ENCODE results near the gene ITGB4. TPM values are rescaled to one million over a fixed set of nuclear protein-coding genes. Genes with fewer than 3 reads are reported as not detected.
"Not testable (repeated sequence)": the region's sequence is repeated elsewhere in the genome, so short reads cannot be mapped to it uniquely, and the experiment has no call there.

ITGB4 gene
- total RNA-seq, 1 donor, result 0.10 TPM

- peaks cover 37% of the 10 kb centered on the region for H3K4me1 ChIP-seq (ENCODE audit: insufficient read depth, low read length)
- H3K9me3 ChIP-seq (ENCODE audit: low read depth, low read length), result no peaks in the 10 kb centered on the region
- H3K27me3 ChIP-seq (ENCODE audit: insufficient read depth, low read length), result no peaks in the 10 kb centered on the region
- peak overlapping the region; percentile 99 for H3K4me3 ChIP-seq (ENCODE audit: low read length)
Observed at GRCh38 chr17:75777296-75777922, 56.1 kb downstream of the ITGB4 start.

DNA sequence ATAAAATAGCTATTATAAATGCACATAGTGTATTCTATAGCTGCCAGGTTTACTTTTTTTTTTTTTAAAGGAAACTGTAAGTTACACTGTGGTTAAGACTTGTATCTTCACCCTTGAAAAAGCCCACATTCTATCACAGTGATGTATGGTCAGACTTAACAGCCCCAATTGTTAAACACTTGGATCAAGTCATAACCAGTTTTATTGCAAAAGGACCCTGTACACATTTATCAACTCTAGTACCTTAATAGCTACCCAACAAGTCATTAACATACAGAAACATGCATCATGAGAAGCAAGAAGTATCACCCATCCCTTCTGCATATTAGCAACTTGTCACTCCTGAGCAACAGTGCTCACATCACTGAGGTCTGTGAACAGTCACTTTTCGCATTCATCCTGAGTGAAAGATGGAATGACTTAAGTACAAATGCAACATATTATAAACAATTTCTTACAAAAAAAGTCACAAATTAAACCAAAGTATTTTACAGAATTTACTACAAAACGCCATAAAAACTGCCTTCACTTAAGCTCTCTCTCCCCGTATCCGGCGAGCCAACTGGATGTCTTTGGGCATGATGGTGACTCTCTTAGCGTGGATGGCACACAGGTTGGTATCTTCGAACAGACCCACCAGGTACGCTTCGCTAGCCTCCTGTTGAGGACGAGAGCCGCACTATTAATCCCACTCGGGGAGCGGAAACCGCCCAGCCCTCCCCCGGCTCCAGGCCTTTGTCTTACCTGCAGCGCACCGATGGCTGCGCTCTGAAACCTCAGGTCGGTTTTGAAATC, 57.0 kb downstream of the ITGB4 start:
- H3K27me3 ChIP-seq (ENCODE audit: insufficient read depth, low read length), result not testable (repeated sequence)

DNA sequence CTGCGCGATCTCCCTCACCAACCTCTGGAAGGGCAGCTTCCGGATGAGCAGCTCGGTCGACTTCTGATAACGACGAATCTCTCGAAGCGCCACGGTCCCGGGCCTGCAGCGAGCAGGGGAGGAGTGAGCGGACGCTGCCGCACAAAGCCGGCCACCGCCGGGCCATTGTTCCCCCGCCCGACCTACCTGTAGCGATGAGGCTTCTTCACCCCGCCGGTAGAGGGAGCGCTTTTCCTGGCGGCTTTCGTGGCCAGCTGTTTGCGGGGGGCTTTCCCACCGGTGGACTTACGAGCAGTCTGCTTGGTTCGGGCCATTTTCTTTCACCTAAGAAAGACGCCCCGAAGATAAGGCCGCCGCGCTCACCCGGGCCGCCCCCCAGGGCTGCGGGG, 57.6 kb downstream of the ITGB4 start:
- H3K27me3 ChIP-seq (ENCODE audit: insufficient read depth, low read length), result no peaks in the 10 kb centered on the region
- no peaks in the 10 kb centered on the region for H3K9me3 ChIP-seq (ENCODE audit: low read depth, low read length)
- peak overlapping the region; percentile 99 for H3K4me3 ChIP-seq (ENCODE audit: low read length)
- H3K4me1 ChIP-seq (ENCODE audit: insufficient read depth, low read length), result peaks cover 47% of the 10 kb centered on the region

More for the DNA sequence above, 57.0 kb downstream of the ITGB4 start:
- H3K4me1 ChIP-seq (ENCODE audit: insufficient read depth, low read length), result peaks cover 42% of the 10 kb centered on the region
- H3K4me3 ChIP-seq (ENCODE audit: low read length), result peak overlapping the region; percentile 99
- not testable (repeated sequence) for H3K9me3 ChIP-seq (ENCODE audit: low read depth, low read length)

DNA sequence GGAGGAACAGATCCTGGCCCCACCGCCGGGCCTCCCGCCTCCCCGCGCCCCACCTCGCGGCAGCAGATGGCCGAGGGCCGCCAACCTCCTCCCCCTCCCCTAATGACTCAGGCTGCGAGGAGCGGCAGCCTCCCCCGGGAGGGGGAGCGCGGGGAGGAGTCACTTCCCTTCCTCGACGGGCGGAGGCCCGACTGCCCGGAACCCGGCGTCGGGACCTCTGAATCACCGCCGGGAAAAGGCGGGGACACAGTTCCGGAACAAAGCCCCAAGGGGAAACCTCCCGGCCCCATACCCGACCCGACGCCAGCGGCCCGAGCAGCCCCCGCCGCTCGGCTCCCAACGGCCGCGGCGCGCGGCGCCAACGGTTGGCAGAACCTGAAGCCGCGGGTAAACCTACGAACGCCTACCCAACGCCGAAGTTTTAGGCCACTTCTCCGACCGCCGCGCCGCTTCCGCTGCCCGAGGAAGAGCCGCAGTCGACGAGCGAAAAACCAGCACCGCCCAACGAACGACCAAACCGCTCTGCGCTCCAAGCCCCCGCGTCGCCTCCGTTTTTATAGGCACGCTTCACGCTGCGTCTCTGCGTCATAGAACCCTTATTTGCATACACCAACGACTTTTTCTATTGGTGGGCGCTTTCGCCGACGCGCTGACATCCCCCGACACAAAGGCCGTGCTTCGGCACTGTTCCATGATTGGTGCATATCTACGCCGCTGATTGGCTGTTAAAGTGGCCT, 58.2 kb downstream of the ITGB4 start:
- no peaks in the 10 kb centered on the region for H3K9me3 ChIP-seq (ENCODE audit: low read depth, low read length)
- H3K27me3 ChIP-seq (ENCODE audit: insufficient read depth, low read length), result no peaks in the 10 kb centered on the region
- H3K4me3 ChIP-seq (ENCODE audit: low read length), result peak overlapping the region; percentile 99
- H3K4me1 ChIP-seq (ENCODE audit: insufficient read depth, low read length), result peaks cover 53% of the 10 kb centered on the region

DNA sequence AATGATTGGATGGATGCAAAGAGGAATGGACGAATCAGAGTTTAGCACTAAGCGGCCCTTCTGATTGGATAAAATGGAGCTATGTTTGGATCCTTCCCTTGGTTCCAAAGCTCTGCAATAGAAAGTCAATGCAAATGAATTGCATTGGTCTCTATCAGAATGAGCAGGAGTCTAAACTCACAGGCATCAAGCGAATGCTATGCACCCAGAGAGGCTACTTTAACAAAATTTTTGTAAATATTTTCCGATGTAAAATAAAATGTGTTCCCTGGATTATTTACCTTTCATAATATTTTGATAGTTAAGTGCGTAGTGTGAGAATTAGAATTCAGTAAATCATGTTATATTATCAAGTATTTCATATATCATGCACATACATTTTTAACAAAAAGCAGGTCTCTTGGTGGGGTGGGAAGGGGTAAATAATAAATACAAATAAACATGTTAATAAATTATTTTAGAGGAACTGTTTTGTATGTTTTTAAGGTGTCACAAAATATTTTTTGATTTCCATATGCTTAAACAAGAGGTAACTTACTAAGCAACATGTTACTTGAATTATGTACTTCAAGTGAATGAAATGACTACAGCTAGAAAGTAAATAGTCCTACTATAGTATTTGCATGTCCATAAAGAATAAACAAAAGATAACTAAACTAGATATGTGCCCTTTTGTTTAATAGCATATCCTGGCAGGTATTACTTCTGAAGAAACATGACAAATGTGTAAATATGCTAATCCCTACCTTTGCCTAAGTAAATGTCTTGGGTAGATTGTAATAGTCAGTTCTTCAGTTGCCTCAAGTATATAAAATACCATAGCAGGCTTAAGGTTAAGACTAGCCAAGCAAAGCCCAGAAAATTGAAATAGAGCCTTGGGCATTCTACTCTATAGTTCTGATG, 59.0 kb downstream of the ITGB4 start:
- Histone ChIP-seq H3K27me3 (ENCODE audit: insufficient read depth, low read length) (no peaks in the 10 kb centered on the region), H3K4me3 (ENCODE audit: low read length) (no peak overlapping the region), H3K9me3 (ENCODE audit: low read depth, low read length) (no peaks in the 10 kb centered on the region), H3K4me1 (ENCODE audit: insufficient read depth, low read length) (peaks cover 55% of the 10 kb centered on the region)

- H3K9me3 ChIP-seq (ENCODE audit: low read depth, low read length), result no peaks in the 10 kb centered on the region
- H3K4me1 ChIP-seq (ENCODE audit: insufficient read depth, low read length), result peaks cover 55% of the 10 kb centered on the region
- H3K27me3 ChIP-seq (ENCODE audit: insufficient read depth, low read length), result no peaks in the 10 kb centered on the region
- no peak overlapping the region for H3K4me3 ChIP-seq (ENCODE audit: low read length)
Observed at GRCh38 chr17:75783069-75783783, 62.0 kb downstream of the ITGB4 start.

GRCh38 chr17:75783803-75784472, 62.7 kb downstream of the ITGB4 start:
- H3K9me3 ChIP-seq (ENCODE audit: low read depth, low read length), result no peaks in the 10 kb centered on the region
- H3K4me3 ChIP-seq (ENCODE audit: low read length), result peak overlapping the region; percentile 65
- H3K27me3 ChIP-seq (ENCODE audit: insufficient read depth, low read length), result no peaks in the 10 kb centered on the region
- peaks cover 52% of the 10 kb centered on the region for H3K4me1 ChIP-seq (ENCODE audit: insufficient read depth, low read length)

DNA sequence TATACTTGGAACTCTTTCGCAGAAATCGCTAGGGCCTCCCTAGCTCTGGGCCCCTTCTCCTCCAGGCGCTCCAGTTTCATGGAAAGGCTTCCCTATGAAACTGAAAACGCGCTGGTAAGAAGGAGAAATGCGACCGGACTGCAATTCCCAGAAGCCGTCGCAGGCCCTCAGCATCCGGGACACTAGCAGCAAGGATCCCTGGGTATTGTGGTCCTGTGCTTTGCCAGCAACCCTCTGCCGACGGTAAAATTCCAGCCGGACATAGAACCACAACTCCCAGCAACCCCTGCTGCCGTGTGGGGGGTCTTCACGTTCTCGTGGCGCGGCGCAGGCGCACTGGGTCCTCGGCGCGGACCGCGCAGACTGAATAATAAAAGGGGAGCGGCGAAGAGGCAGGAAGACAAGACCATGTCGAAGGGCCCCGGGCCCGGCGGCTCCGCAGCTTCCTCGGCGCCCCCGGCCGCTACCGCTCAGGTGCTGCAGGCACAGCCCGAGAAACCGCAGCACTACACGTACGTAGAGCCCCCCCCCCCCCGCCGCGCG, 63.3 kb downstream of the ITGB4 start, which contains the start of gene UNK:
UNK (plus strand) TSS at position 334 of the 543 bp plus-strand sequence; CDS start at position 409, 75 bp downstream.
- H3K9me3 ChIP-seq (ENCODE audit: low read depth, low read length), result no peaks in the 10 kb centered on the region
- H3K4me1 ChIP-seq (ENCODE audit: insufficient read depth, low read length), result peaks cover 52% of the 10 kb centered on the region
- no peaks in the 10 kb centered on the region for H3K27me3 ChIP-seq (ENCODE audit: insufficient read depth, low read length)
- peak within 1 kb of the TSS; percentile 65 for H3K4me3 ChIP-seq (ENCODE audit: low read length)

DNA sequence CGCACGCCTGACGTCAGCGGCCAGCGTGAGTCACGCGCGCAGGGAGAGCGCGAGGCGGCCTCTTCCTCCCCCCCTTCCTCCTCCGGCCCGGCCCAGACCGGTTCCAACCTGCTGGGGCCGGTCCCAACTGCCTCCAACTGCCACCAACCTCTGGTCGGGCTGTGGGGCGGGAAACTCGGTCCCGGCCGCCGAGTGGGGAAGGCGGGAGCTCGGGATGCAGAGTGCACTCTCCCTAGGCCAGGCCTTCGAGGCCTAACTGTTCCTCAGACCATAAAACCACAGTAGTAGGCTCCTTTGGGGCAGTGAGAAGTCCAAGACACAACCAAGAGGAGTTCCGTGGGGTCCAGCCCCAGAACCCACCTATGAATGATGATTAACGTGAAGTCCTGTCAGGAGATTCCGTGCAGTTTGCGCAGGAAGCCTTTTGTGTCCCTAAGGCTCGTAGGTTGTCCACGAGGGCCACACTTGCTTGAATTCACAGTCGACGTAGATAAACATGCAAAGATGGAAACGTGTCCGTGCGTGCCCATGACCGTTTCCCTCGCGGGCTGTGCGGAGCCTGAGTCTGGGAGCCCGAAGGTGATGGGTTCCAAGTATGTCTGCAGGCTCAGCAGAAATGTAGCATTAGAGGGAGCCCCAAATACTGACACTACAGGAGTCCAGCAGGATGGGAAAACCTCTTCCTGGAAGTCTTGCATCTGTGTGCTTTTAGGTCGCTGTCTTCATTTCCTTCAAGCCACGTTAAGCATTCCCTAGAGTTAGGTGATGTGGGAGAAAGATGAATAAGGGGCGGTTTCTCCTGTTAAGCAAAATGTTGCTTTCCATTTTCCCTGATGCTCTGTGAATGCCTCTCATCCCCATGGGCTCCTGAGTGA, 64.0 kb downstream of the ITGB4 start:
- Histone ChIP-seq H3K4me3 (ENCODE audit: low read length) (peak overlapping the region; percentile 65), H3K27me3 (ENCODE audit: insufficient read depth, low read length) (no peaks in the 10 kb centered on the region), H3K4me1 (ENCODE audit: insufficient read depth, low read length) (peaks cover 49% of the 10 kb centered on the region), H3K9me3 (ENCODE audit: low read depth, low read length) (no peaks in the 10 kb centered on the region)

GRCh38 chr17:75791254-75791653, 70.0 kb downstream of the ITGB4 start:
- Histone ChIP-seq H3K27me3 (ENCODE audit: insufficient read depth, low read length) (no peaks in the 10 kb centered on the region), H3K4me3 (ENCODE audit: low read length) (no peak overlapping the region), H3K9me3 (ENCODE audit: low read depth, low read length) (no peaks in the 10 kb centered on the region), H3K4me1 (ENCODE audit: insufficient read depth, low read length) (peaks cover 11% of the 10 kb centered on the region)

GRCh38 chr17:75793460-75793859, 72.2 kb downstream of the ITGB4 start:
- Histone ChIP-seq H3K27me3 (ENCODE audit: insufficient read depth, low read length) (no peaks in the 10 kb centered on the region), H3K4me3 (ENCODE audit: low read length) (no peak overlapping the region), H3K9me3 (ENCODE audit: low read depth, low read length) (no peaks in the 10 kb centered on the region), H3K4me1 (ENCODE audit: insufficient read depth, low read length) (no peaks in the 10 kb centered on the region)

GRCh38 chr17:75795820-75796607, 74.8 kb downstream of the ITGB4 start:
- H3K4me1 ChIP-seq (ENCODE audit: insufficient read depth, low read length), result no peaks in the 10 kb centered on the region
- H3K27me3 ChIP-seq (ENCODE audit: insufficient read depth, low read length), result no peaks in the 10 kb centered on the region
- no peaks in the 10 kb centered on the region for H3K9me3 ChIP-seq (ENCODE audit: low read depth, low read length)
- H3K4me3 ChIP-seq (ENCODE audit: low read length), result no peak overlapping the region

Measured in mononuclear cell (primary cell).